ENCODE measurements around the gene CST11.
"Not testable (repeated sequence)": the region's sequence is repeated elsewhere in the genome, so short reads cannot be mapped to it uniquely, and the experiment has no call there.

Gene CST11, protein sequence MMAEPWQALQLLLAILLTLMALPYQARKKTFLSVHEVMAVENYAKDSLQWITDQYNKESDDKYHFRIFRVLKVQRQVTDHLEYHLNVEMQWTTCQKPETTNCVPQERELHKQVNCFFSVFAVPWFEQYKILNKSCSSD

DNA sequence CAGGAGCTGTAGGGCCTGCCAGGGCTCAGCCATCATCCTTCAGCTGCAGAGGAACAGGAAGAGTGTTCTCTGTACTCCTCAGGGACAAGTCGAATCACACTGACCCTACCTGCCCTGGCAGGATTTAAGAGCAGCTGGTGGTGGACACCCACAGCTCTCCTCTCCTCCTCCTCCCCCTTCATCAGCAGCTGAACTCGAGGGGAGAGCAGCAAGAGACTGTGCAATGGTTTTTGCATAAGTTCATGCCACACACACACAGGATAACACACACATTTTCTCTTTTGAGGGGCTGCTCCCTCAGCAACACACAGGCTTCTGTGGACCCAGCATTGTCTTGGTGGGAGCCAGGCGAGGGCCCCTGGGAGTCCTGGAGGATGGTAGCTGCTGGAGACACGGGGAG is at the start of gene CST11:
TSS of gene CST11 (minus strand) at position 101 of the 400 bp plus-strand sequence. CDS start at position 36, 65 bp downstream.
- no peak for DNase-seq (ENCODE audit: low read depth in 3 of 3, low spot score in 1 of 3)

DNA sequence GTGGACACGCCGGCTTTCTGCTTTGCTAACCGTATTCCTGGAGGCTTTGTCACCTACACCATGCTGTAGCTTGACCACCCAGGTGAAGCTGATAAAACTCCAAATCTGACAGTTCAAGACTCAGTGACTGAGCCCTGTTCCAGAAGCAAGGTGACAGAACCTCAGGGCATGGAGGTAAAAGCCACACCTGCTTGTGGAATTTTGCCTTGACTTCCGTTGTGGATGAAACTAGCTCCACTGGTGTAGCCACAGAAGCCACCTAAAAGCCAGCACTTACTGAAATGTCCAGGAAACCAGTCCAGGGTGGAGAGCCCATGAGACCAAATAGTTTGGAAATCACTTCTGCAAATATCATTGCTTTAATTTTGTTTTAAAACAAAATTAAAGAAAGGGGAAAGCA is 49.2 kb upstream of the CST11 start:
- no peak for DNase-seq (ENCODE audit: low read depth in 3 of 3, low spot score in 1 of 3)

GRCh38 chr20:23497536-23497935 is 44.9 kb upstream of the CST11 start:
- no peak for DNase-seq (ENCODE audit: low read depth in 3 of 3, low spot score in 1 of 3)

DNA sequence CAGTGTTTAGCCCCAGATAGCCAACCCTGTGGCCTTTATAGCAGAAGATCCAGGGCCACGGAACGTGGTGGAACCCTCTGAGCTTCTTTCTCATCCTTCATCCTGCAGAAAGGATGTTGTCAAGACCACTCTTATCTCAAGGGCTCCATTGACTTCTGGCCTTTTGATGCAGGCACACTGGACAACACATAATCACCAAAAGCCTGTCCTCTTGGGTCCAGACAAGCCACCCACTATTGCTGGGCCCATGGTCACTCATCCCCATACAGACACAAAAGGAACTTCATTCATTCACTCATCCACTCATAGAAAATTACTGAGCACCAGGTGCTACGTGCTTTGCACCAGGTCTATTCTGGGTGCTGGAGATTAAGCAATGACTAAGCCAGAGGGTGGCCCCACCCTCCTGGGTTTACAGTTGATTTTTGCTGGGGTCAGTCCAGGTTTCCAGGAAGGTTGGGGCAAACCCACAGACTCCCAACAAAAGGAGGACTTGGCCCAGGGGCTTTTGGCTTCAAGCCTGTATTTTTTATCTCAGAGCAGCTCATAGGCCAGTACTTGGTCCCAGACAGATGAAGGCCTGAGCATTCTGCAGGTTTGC is 40.6 kb upstream of the CST11 start:
- no peak for DNase-seq (ENCODE audit: low read depth in 3 of 3, low spot score in 1 of 3)

DNA sequence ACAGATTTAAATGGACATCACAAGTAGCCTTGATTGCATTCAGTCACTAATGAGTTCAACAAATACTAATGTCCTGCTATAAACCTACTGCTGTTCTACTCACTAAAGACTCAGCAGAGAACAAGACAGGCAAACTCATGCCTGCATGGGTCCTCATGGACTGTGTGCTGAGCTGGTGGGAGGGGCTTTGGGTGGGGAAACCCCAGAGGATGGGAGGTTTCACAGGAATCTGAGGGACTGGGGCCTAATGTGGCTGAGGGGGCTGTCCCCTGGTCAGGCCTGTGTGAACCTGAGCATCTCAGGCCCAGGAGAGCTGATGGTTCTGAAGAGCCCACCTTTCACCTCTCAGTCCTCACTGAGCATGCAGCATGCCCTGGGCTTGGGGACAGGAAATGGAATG is 39.6 kb upstream of the CST11 start:
- DNase-seq (ENCODE audit: low read depth in 3 of 3, low spot score in 1 of 3): no peak

DNA sequence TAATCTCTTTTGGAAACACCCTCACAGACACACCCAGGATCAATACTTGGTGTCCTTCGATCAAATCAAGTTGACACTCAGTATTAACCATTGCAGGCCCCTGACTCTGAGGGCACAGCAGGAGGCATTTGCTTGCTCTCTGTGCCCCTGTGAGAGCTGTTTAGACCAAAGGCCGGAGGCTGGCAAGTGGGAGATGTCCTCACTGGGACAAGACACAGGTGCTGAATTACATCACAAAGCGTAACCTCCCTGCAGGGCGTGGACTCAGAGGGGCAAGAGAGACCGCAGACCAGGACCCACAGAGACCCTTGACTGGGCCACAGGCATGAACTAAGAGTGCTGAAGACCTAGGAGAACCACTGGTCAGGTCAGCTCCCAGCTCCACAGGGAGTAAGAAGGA is 38.1 kb upstream of the CST11 start, which contains the start of gene CST8:
TSS of gene CST8 (plus strand) at position 301 of the 400 bp plus-strand sequence. CDS start 551 bp downstream, outside the sequence.
- no peak for DNase-seq (ENCODE audit: low read depth in 3 of 3, low spot score in 1 of 3)

GRCh38 chr20:23488996-23489395 is 36.3 kb upstream of the CST11 start:
- DNase-seq (ENCODE audit: low read depth in 3 of 3, low spot score in 1 of 3): no peak

- DNase-seq (ENCODE audit: low read depth in 3 of 3, low spot score in 1 of 3): no peak
Observed at GRCh38 chr20:23488470-23488869, 35.8 kb upstream of the CST11 start.

DNA sequence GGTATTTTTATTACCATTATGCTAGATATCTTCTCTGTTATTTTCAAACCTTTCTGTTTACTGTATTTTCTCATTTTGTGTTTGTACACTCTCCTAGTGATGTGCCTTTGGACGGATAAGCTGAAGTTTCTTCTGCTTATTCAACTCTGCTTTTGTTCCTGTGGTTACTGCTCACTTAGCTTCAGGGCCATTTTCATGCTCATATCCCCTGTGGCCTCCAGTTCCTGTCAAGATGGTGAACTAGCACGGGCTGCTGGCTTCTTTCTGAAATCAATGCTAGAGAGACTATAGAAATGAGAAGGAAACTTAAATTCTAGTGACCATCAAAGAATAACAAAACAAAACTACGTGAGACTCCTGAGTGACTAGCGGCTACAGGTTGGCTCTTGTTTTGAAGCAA is 31.4 kb upstream of the CST11 start:
- DNase-seq (ENCODE audit: low read depth in 3 of 3, low spot score in 1 of 3): no peak

DNA sequence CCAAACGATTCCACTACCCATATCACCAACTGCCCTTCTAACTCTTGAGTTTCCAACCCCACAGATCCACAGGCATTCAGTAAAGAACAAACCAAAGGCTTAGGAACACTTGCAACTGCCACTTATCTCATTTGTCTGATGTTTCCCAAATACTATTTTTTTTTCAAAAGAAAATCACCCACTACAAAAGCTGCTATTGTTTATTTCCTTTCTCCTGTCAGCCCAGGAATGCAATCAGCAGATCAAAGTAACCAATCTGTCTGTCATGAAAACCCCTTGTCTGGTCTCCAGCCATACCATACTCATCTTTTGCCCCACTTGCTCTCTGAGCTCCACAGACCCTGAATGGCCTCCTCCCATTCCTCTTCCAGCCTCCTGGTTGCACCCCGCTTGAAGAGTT is 29.5 kb upstream of the CST11 start:
- DNase-seq (ENCODE audit: low read depth in 3 of 3, low spot score in 1 of 3): no peak

GRCh38 chr20:23479043-23479442 is 26.4 kb upstream of the CST11 start:
- DNase-seq (ENCODE audit: low read depth in 3 of 3, low spot score in 1 of 3): no peak

DNA sequence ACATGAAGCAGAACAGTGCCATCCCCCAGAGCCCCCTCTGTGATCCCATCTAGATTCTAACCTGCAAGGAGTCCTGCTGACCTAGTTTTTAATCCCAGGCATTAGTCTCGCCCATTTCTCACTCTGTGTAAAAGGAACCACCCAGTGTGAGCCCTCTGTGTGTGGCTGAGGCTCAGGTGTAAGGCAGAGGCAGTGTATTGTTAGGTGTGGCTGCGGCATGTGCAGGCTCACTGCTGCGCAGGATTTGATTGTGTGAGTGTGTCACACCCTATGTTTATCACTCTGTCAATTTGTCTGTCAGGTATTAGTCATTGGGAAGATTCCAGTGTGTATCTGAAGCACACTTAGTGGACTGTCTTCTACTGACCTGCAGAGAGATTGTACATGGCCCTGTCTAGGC is 24.5 kb upstream of the CST11 start:
- no peak for DNase-seq (ENCODE audit: low read depth in 3 of 3, low spot score in 1 of 3)

GRCh38 chr20:23476015-23476754 is 23.5 kb upstream of the CST11 start:
- DNase-seq (ENCODE audit: low read depth in 3 of 3, low spot score in 1 of 3): no peak

- no peak for DNase-seq (ENCODE audit: low read depth in 3 of 3, low spot score in 1 of 3)
Observed at GRCh38 chr20:23475395-23475794, 22.7 kb upstream of the CST11 start.

DNA sequence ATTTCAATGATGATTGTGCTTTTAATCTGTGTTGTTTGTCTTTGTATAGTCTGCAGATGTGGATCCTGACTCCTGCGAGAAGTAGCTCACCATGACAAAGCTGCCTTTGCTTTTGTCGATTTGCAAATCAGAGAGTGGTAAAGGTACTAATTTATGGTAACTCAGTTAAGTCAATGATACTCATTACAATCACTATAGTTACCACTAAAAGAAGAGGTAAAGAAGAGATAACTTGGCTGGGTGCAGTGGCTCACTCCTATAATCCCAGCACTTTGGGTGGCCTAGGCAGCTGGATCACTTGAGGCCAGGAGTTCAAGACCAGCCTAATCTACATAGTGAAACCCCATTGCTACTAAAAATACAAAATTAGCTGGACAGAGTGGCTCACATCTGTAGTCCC is 20.6 kb upstream of the CST11 start:
- not testable (repeated sequence) for DNase-seq (ENCODE audit: low read depth in 3 of 3, low spot score in 1 of 3)

- not testable (repeated sequence) for DNase-seq (ENCODE audit: low read depth in 3 of 3, low spot score in 1 of 3)
Observed at GRCh38 chr20:23472306-23472705, 19.6 kb upstream of the CST11 start.

- not testable (repeated sequence) for DNase-seq (ENCODE audit: low read depth in 3 of 3, low spot score in 1 of 3)
Observed at GRCh38 chr20:23466961-23467360, 14.3 kb upstream of the CST11 start.

- no peak for DNase-seq (ENCODE audit: low read depth in 3 of 3, low spot score in 1 of 3)
Observed at GRCh38 chr20:23461180-23461579, 8.5 kb upstream of the CST11 start.

DNA sequence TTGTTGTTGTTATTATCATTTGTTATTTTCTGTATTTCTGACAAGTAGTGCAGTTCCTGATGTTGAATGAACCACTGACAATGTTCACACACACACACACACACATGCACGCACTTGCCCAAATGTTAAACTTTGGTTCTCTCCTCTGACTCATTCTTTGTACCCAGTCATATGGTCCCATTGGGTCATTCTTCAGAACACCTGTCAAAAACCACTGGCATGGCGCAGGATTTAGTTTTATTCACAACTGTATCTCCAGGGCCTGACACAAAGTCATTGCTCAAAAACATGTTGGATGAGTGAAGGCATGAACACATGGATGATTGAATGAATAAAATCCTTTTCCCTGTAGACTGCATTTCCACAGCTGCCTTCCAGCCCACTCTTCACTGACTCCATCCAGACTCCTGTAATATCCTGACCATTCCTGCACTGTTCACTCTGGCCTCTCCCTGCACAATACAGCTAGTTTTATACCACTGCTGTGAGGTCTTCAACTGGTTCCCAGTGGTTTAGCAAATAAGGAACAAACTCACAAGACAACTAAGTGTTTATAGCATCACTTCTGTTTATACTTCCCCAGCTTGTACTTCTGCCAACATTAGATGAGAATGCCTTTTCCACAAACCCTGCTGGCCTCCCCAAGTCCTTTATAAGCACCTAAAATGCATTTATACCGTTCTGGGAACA is 6.9 kb upstream of the CST11 start:
- DNase-seq (ENCODE audit: low read depth in 3 of 3, low spot score in 1 of 3): no peak

- DNase-seq (ENCODE audit: low read depth in 3 of 3, low spot score in 1 of 3): no peak
Observed at GRCh38 chr20:23456873-23457272, 4.2 kb upstream of the CST11 start.

- DNase-seq (ENCODE audit: low read depth in 3 of 3, low spot score in 1 of 3): no peak
Observed at GRCh38 chr20:23456409-23456808, 3.7 kb upstream of the CST11 start.

DNA sequence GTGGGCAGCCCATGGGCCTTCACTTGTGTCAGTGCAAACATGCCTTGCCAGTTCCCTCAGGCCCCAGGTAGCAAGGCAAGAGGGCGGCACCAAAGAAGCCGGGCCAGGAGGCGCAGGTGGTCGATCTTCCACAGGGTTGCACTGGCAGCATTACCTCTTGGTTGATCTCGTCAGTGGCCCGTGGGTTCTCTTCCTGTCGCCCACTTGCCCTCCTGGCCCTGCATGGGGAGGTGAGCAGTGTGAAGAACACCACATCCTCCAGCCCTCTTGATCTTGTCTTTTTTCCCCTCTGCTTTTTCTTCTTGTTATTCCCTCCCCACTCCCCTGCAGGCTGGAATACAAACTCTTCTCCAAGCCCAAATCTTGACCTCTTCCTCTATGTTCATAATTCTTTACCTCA is 3.0 kb upstream of the CST11 start:
- no peak for DNase-seq (ENCODE audit: low read depth in 3 of 3, low spot score in 1 of 3)
